Hematopoietic multipotent progenitor cell treated with erythropoietin and hydrocortisone succinate and interleukin-3 and kit ligand, for 4 days (in vitro differentiated cells): Measurements from ENCODE around the gene KRTAP10-12.

Experiments
- DNase-seq: peaks from one replicate; pipeline ENCODE4 v3.0.0-alpha.2; 2015

KRTAP10-12 gene

DNA sequence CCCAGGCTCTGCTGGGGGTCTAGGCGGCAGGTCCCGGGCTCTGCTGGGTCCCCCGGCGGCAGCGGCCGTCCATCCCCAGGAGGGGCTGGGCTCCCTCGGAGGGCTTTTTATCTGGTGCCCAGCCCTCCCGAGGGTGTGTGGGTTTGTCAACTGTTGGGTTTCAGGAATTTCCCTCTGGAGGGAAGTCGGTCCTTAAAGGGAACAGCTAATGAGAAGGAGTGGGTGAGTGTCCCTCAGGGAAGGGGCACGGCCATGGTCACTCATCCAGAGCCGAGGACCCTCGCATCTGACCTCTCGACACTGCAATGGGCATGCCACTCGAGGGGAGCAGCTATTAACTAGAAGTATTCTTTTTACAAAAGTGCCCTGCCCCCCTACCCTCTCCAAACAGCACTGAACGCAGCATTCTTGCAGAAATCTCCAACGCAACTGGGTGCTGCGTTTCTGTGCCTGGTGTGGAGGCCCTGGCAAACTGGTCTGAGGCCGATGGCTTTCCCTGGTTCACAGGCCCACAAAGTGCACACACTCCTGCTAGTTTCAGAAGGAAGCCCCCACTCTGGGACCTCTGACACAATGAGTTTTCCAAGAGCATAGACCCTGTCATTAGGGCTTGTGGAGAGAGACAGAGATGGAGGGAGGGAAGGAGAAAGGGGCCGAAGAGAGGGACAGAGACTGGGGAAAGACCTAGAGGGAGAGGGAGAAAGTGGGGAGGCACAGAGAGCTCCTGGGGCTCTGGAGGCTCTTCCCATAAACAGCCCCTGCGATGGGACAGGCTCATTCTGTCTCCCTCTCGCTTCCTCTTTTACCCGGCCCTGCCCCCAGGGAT is 15.4 kb downstream of the KRTAP10-12 start:
- no peak for DNase-seq

DNA sequence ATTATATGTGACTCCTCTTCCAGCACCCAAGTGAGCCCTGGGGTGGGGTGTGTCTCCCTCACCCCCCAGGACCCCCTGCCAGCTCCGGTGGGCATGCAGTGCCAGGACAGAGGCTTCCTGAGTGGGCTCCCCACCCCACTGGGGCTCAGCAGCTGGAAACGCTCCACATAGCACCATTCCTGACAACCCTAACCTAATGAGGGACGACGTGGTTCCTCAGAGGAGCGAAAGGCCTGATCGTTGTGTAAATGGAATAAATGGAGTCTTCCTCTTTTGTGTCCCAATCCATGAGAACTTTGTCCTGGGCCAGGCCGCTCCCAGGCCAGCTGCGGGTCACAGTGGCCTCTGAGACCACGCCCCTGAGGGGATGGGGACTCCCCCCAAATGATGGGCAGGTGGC is 16.2 kb downstream of the KRTAP10-12 start:
- no peak for DNase-seq

DNA sequence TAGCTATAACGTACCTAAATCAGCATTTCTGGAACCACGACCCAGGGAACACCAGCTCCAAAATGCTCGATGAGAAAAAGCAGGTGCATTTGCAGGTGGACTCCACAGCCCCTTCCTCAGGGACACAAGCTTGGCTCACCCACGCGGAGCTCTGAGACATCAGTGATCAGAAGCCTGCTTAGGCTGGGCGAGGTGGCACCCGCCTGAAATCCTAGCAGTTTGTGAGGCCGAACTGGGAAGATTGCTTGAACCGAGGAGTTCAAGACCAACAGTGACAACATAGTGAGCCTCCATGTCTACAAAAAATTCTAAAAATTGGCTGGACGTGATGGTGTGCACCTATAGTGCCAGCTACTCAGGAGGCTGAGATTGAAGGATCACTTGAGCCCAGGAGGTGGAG is 16.9 kb downstream of the KRTAP10-12 start:
- DNase-seq: no peak

DNA sequence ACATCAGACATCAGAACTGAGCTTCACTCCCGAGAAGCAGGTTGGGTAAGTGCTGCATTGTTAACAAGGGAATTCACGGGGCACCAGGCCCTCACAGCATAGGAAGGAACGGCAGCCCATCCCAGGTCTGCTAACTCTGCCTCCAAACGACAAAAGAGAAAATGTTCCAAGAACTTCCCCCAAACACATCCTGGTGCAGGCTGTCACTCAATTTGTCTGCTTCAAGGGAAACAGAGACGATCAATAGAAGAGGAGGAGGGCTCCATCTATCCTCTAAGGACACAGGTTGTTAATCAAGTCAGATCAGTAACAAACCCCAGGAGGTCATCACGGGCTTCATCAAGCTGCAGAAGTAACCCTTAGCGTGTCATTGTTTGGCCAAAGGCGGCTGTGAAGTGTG is 17.9 kb downstream of the KRTAP10-12 start:
- no peak for DNase-seq

DNA sequence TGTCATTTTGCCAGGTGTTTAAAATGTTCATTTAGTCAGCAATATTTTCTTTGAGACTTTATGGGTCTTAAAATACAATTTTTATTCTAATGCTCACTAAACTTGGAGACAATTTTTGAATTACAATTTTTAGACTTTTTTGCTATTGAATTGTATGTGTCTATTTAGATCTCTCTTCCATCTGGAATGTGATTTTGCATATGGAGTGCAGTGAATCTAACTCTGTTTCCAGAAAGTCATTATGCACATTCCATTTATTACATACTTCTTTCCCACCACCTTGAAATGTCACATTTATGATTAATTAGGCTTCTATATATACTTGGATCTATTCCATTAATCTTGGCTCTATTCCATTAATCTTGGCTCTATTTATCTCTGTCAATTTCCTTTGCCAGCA is 20.0 kb downstream of the KRTAP10-12 start:
- DNase-seq: no peak

DNA sequence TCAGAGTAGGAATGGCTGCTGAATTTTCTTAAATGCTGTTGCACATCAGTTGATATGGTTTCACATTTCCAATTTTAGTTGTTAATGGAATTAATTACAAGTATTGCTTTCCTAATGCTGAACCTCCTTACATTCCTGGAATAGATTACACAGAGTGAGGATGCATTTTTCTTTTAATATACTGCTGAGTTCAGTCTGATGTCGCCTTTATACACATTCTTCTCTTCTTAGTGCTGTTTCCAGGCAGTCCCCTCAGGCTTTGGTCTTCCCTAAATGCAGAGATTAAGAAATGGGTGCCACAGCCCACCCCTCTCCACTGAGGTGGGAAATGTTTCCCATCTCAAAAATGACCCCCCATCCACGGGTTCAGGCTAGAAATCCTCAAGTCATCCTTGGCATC is 21.1 kb downstream of the KRTAP10-12 start:
- no peak for DNase-seq

DNA sequence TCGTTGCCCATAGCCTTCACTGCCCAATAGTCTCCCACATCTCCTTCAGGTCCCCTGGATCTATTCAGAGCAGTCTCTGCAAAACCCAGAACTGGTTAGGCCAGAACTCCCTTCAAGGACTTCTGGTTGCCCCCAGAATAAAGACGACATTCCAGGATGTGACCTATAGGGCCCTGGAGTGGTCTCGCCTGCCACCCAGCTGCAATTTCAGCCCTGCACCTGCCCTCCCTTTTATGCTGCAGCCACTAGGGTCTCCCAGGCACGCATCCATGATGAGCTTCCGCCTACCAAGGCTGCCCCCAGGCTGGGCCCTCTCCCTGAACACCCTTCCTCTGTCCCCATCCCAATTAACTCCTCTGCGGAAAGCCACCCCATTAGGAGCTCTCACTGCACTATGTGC is 21.6 kb downstream of the KRTAP10-12 start:
- no peak for DNase-seq

DNA sequence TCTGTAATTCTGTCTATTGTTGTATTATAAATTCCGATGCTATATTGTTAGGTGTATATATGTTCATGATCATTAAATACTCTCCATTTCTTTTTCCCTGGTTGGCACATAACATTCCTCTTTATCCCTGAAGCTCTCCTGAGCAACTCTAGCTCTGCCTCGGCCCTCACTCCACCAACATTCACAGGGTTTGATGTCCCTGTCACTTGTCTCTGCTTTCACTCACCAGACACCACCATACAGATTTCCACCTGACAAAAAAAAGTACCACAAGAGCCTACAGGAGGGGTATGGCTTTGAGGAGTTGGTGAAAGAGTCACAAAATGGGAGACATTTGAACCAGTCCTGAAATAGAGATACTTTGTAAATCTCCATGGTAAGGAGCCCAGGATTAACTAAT is 23.2 kb downstream of the KRTAP10-12 start:
- no peak for DNase-seq

DNA sequence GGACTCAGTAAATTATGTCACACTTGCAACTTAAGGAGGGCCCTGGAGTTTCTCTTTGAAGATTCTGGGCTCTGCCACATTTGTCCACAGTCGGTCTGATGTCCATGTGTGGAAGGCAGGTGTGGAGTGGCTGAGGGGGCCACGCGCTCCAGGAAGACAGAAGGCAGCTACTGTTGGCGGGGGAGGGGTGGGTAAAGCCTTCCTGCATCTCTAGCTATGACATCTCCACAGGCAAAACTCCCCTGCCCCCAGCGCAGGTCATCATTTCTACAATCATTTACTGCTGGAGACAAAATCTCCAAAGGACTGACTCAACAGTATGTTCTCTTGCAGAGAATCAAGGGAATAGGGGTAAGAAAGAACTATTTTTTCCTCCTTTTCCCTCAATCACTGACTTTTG is 25.8 kb downstream of the KRTAP10-12 start:
- no peak for DNase-seq

DNA sequence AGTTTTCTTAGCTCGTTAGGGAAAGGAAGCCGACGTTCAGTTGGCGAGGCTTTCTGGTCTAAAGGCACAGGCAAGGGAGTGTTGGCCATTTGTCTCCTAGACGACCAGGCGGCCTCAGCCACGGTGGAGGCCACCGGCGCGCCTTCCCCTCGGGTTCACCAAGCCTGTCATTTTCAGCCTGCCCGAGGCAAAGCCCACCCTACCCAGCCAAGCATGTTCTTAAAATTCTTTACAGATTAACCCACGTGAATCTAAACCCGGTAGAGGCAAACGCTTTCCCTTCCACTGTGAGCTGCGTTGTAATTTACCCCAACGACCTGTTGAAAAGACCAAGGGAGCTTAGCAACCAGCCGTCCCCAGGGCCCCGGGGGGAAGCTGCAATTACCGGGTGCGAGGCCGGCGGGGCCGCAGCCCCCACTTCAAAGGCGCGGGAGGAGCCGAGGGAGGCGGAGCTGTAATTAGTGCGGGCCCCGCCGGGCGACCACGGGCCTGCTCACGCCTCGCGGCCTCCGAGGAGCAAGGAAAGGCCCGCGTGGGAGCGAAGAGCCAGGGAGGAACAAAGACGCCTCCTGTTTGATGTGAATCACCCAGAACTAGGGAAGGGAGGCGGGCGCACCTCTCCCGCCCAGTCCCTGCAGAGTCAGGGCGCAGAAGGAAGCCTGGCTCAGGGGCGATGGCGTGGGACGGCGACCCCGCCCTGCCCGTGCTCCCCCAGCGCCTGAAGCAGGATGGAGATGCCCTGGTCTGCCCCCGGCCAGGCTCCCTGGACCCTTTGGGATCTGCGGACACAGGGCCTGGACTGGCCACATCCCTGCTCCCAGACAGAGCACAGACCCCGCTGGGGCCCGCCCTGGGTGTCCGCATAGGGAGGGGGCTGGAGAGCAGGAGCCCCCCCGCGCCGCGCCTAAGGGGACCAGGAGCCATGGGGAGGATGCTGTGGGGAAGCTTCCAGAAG is 26.5 kb downstream of the KRTAP10-12 start:
- DNase-seq: no peak

DNA sequence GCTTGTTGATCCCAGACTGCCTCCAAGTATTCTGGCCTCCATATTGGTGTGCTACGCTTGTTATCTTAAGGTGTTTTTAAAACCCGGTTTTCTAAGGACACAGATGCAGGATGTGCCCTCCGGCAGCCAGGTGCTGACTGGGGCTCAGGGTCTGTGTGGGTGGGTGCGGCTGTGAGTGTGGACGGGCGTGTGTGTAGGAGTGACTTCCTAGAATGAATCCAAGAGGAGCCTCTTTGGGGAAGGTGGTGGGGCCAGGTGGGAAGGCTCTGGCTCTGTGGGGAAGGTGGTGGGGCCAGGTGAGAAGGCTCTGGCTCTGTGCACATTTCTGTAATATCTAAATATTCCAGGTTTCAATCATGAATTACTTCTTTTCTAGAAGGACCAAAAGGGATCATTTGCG is 27.2 kb downstream of the KRTAP10-12 start:
- no peak for DNase-seq

DNA sequence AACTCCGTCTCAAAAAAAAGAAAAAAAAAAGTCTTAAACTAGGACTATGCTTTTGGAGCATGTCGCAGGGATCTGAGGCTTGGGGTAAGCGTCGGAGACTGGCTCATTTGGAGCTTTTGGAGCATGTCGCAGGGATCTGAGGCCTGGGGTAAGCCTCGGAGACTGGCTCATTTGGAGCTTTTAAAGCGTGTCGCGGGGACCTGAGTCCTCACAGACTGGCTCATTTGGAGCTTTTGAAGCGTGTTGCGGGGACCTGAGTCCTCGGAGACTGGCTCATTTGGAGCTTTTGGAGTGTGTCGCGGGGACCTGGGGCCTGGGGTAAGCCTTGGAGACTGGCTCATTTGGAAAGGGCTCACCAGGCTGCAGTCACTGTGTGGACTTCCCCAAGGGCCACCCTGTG is 28.0 kb downstream of the KRTAP10-12 start:
- no peak for DNase-seq

DNA sequence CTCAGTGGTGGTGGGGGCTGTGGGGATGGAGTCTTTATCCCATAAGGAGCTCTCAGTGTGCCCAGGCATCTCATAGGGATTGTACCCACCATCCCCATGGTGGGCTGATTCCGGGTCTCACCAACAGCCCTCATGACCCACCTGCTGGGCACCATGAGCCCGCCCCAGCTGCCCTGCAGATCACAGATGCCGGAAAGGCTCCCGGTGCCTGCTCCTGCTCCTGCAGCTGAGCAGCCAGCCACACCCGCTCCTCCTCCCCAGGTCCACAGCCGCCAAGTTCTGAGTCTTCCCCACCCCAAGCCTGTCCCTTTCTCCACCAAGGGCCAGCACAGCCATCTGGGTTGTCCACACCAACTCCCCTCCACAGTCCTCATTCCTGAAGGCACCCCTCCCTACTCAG is 29.9 kb downstream of the KRTAP10-12 start:
- DNase-seq: no peak

DNA sequence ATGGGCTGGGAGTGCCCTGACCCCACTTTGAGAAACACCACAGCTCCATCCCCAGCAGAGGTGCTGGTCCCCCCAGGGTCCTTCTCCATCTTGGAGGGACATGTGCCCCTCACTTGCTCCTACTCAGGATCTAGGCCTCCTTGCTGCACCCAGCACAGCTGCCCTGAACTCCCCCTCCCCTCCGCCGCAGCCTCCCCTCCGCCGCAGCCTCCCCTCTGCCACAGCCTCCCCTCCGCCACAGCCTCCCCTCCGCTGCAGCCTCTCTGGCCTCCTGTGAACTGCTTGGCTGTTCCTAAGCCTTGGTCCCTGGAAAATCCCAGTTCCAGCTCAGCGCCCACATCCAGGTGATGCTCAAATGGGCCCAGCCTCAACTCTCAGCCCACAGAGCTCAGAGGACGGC is 30.3 kb downstream of the KRTAP10-12 start:
- no peak for DNase-seq

DNA sequence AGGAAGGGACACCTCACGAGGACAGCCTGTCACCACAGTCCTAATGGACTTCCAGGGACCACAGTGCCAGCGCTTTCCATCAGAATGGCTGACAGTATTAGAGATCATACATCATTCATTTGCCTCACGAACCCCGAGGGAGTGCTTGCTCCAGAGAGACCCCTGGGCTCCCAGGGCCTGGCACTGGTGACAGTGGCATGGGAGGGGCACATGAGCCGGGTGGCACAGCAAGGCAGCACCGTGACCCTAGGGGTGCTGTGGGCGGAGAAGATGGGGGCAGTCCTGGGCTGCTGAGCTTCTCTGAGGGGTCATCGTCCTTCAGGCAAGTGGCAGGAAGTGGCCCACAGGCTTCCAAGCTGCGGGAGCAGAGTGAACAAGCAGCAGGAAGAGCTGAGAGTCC is 30.8 kb downstream of the KRTAP10-12 start:
- DNase-seq: no peak

DNA sequence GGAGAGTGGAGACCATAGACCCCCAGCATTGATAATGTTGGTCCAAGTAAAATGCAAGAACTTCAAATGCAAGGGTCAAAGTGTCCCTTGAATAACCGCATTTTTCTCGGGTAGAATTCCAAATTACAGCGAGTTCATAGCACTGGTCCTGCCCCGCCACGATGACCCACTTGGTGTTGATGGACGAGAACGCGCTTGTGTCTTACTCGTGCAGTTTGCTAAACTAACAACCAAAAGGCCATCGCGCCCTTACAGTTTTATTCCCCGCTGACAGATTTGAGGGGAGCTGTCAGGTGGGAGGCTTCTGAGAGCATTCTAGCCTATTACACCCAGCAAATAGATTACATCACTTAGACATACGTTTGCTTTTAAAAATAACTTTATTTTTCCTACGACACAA is 31.7 kb downstream of the KRTAP10-12 start:
- DNase-seq: no peak

DNA sequence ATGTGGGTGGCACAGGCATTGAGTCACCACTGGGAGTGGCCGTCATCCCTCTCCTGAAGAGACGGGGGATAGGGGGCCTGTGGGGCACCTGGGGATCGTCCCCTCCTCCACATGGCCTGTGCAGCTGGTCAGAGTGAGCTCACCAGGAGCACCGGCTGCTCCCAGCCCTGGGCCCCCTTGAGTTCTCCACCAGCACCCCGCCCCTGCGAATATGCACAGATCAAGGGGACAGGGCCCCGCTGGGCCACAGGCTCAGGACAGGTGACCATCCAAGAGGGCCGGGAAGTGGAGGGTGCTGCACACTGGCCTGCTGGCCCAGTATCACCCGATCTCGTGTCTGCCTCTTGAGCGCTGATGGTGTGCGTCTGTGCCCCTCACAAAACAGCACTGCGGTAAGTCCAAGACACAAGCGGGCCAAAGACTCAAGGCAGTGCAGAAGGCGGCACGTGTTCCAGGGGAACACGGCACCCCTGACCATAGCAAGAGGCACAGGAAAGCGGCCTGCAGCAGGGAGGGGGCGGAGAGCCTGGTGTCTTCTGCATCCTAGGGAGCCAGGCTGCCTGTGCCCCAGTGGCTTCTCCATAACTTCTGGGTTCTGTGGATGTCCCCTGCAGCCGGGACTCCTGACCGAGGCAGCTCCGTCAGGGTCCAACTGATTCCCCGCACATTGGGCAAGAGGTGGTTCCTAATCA is 32.5 kb downstream of the KRTAP10-12 start:
- DNase-seq: no peak

DNA sequence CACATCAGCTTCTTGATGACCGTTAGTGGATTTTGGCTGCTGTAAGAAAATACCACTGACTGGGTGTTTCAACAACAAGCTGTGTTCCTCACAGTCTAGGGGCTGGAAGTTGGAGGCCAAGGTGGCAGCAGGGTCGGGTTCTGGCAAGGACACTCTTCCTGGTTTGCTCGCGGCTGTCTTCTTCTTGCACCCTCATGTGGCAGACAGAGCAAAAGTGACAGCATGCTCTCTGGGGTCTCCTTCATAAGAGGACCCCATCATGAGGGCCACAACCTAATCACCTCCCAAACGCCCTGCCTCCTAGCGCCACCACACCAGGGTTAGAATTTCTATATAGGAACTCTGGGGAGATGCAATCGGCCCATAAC is 33.0 kb downstream of the KRTAP10-12 start:
- no peak for DNase-seq

DNA sequence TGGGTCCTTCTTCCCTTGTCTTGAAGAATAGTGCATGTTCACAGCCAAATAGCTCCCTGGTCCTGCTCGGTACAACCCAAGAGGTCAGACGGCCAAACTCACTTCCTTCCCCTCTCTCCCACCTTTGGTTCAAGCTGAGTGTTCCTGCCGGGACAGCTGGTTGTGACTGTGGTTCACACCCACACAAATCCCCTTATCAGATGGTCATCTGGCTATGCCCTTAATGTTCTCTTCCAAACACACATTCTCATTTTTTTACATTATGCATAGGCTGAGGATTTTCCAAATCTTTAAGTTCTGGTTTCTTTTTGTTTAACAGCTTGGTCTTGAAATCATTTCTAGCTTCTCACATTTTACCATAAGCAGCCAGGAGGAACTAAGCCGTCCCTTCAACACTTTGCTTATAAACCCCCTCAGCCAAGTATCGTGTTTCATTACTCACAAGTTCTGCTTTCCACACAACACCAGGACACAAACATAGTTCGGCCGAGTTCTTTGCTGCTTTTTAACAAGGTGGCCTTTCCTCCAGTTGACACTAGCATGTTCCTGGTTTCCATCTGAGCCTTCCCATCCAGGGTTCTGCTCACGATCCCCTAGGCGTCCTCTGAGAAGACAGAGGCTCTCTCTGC is 34.1 kb downstream of the KRTAP10-12 start:
- no peak for DNase-seq

DNA sequence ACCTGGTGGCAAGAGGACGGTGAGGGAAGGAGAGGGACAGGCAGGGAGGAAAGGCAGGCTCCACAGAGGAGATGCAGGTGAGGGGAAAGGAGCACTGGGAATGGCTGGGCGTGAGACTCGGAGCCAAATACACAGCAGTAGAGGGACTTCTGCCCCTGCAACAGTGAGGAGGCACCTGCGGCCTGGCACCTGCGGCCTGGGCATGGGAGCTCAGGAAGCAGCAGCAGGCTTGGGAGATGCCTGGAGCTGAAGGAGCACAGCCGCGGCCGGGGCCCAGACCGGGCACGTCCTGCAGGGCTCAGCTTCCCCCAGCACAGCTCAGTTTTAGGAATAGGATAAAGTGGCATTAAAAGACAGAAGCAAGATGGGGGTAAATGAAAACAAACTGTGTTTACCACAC is 35.3 kb downstream of the KRTAP10-12 start:
- no peak for DNase-seq

DNA sequence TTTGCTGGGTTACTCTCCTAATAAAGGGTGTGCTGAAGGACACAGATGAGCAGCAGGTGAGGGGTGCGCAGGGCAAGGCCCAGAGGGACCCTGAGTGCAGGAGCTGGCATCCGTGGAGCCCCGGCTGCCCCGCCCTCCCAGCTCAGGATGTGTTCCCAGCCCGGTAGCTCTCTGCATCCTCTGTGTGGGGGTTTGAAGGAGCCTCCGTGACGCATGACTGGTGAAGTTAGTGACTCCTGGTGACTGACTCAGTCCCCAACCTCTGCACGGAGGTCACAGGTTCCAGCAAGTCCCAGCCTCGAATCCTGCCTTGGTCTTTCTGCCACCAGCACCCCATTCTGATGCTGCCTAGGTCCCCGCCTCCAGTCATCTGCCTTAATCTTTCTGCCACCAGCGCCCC is 36.0 kb downstream of the KRTAP10-12 start:
- no peak for DNase-seq

DNA sequence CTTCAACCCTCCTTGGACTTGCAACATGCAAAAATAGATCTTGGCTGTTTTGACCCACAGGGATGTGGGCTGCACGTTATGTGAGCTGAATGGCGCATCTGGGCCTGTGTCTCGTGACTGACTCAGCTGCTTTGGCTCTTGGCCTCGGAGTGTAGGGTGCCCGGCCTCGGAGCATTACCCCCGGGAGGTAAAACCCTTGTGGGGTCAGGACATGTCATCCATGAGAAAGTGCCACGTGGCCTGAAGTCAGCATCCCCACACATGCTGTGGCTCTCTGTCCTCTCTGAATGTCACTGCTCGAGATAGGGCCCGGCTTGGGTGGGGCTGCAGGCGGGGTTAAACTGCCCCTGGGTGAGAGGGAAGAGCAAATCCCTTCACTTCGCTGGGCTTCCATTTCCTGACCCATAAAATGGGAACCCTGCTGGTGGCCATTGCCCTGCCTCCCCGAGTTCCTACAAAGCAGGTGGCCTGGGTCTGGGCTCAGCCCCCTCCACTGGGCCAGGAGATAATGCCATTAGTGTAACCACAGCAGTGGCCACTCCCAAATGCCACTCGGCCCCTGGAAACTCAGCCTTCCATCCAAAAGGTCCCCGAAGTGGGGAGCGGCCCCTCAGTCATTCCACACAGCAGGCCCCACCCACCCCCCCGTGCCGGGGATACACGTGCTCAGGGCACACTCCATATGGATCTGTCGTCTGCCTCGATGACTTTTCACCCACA is 37.2 kb downstream of the KRTAP10-12 start:
- no peak for DNase-seq
